Endothelial cell of umbilical vein (primary cell): Measurements from ENCODE around the gene ITGB3. TPM values are rescaled to one million over a fixed set of nuclear protein-coding genes. Genes with fewer than 3 reads are reported as not detected.

Experiments
- BruUV-seq: library from RNA; stranded (reverse); fragments of 400-500 nt; replicated peaks from 2 replicates; lab custom pipeline; 2021; lab: Mats Ljungman, UMichigan
- CTCF ChIA-PET: fragments of 300-600, 350-600 bp; sonication (Branson Sonifier 250); formaldehyde crosslinking; loops from one replicate; lab custom pipeline; 2021; ENCODE audit warnings: antibody characterized with exemption, inconsistent platforms; lab: Charles Lee
- POLR2A ChIA-PET: fragments of 300-600, 350-600 bp; sonication (Branson Sonifier 250); formaldehyde crosslinking; loops from one replicate; lab custom pipeline; 2021; ENCODE audit warnings: antibody characterized with exemption, inconsistent platforms; lab: Charles Lee
- DNase-seq: peaks from one replicate; pipeline ENCODE4 v3.0.0-alpha.2; 2011; ENCODE audit warnings: low read depth, low spot score
- FAIRE-seq: peaks from 2 replicates; lab custom pipeline; 2011; peaks lifted over from hg19 to GRCh38; lab: Jason Lieb, UNC
- H2AFZ ChIP-seq: 2 replicates; pipeline ENCODE4 v1.6.0; 2012; ENCODE audit warnings: low read depth, low read length, control low read depth, inconsistent platforms
- H3K27ac ChIP-seq: 2 replicates; pipeline ENCODE4 v1.5.1; 2011; ENCODE audit warnings: low read depth, mild to moderate bottlenecking, control low read depth, low read length, moderate library complexity; ENCODE audit not compliant: insufficient read depth
- H3K27me3 ChIP-seq, 2 experiments: 2 replicates each; pipeline versions ENCODE4 v1.6.0 to v1.6.1; 2011; ENCODE audit warnings: low read length in 2 of 2, mixed read lengths in 1 of 2; ENCODE audit not compliant: control insufficient read depth in 2 of 2, insufficient read depth in 2 of 2
- H3K36me3 ChIP-seq, 2 experiments: 2 replicates in 1 of 2; 3 replicates in 1 of 2; pipeline ENCODE4 v1.5.1; 2011; ENCODE audit warnings: low read length in 2 of 2, mild to moderate bottlenecking in 1 of 2, moderate library complexity in 1 of 2; ENCODE audit not compliant: control insufficient read depth in 2 of 2, insufficient read depth in 2 of 2; ENCODE audit errors: extremely low read depth in 1 of 2
- H3K4me1 ChIP-seq: 3 replicates; pipeline ENCODE4 v1.5.1; 2011; ENCODE audit warnings: mild to moderate bottlenecking, low read length; ENCODE audit not compliant: control insufficient read depth, insufficient read depth; ENCODE audit errors: extremely low read depth
- H3K4me2 ChIP-seq: 2 replicates; pipeline ENCODE4 v1.6.1; 2011; ENCODE audit warnings: low read length, control low read depth, mixed read lengths; ENCODE audit not compliant: insufficient read depth
- H3K4me3 ChIP-seq, 3 experiments: fragments of 200-600 bp in 1 of 3; sonication (generic), shearing (Covaris generic) in 1 of 3; replicated peaks in 1 of 3; 2 replicates each; pipeline ENCODE4 v1.5.1; 2011 to 2016; ENCODE audit warnings: control low read depth in 3 of 3, low read length in 3 of 3, mild to moderate bottlenecking in 2 of 3, inconsistent platforms in 1 of 3, low read depth in 1 of 3, moderate library complexity in 1 of 3; ENCODE audit not compliant: insufficient read depth in 1 of 3
- H3K79me2 ChIP-seq: 2 replicates; pipeline ENCODE4 v1.6.0; 2012; ENCODE audit warnings: low read length, inconsistent platforms; ENCODE audit not compliant: control insufficient read depth, insufficient read depth
- H3K9ac ChIP-seq: replicated peaks from 2 replicates; pipeline ENCODE3; 2011; ENCODE audit warnings: low read length, control low read depth; ENCODE audit not compliant: insufficient read depth; ENCODE audit errors: extremely low read depth
- H3K9me1 ChIP-seq: replicated peaks from 3 replicates; pipeline ENCODE4 v1.6.0; 2011; ENCODE audit warnings: mild to moderate bottlenecking, low read length; ENCODE audit not compliant: control insufficient read depth, insufficient read depth; ENCODE audit errors: extremely low read depth
- H3K9me3 ChIP-seq: replicated peaks from 2 replicates; pipeline ENCODE4 v1.5.1; 2012; ENCODE audit warnings: low read length, inconsistent platforms; ENCODE audit not compliant: control insufficient read depth, insufficient read depth
- H4K20me1 ChIP-seq: replicated peaks from 2 replicates; pipeline ENCODE3; 2011; ENCODE audit warnings: mild to moderate bottlenecking, low read length; ENCODE audit not compliant: control insufficient read depth, insufficient read depth; ENCODE audit errors: extremely low read depth
- CTCF ChIP-seq, 2 donors: IDR thresholded peaks; 1 replicate in 1 of 2; 2 replicates in 1 of 2; pipeline ENCODE4 v1.5.1; 2011; ENCODE audit warnings: low read length in 2 of 2, mild to moderate bottlenecking in 2 of 2, moderate library complexity in 2 of 2, control low read depth in 1 of 2, inconsistent platforms in 1 of 2, low read depth in 1 of 2; ENCODE audit not compliant: insufficient read depth in 1 of 2; ENCODE audit errors: extremely low read depth in 1 of 2
- EZH2 ChIP-seq: IDR thresholded peaks from 2 replicates; pipeline ENCODE4 v1.6.1; 2012; ENCODE audit warnings: borderline replicate concordance, low read depth, mild to moderate bottlenecking, moderate library complexity, low read length, inconsistent platforms; ENCODE audit not compliant: severe bottlenecking
- FOS ChIP-seq: IDR thresholded peaks from 2 replicates; pipeline ENCODE4 v1.6.1; 2011; ENCODE audit warnings: mild to moderate bottlenecking, low read length, moderate library complexity, borderline replicate concordance; ENCODE audit not compliant: insufficient read depth
- GATA2 ChIP-seq: IDR thresholded peaks from 2 replicates; pipeline ENCODE4 v1.7.0; 2011; ENCODE audit warnings: low read depth, mild to moderate bottlenecking, moderate library complexity, mixed read lengths, low read length; ENCODE audit not compliant: insufficient read length, insufficient read depth
- JUN ChIP-seq: IDR thresholded peaks from 2 replicates; pipeline ENCODE4 v1.6.1; 2011; ENCODE audit warnings: borderline replicate concordance, low read depth; ENCODE audit not compliant: insufficient read length, insufficient read depth
- MAX ChIP-seq: IDR thresholded peaks from 2 replicates; pipeline ENCODE4 v1.6.1; 2011; ENCODE audit not compliant: insufficient read depth, insufficient read length
- MYC ChIP-seq: IDR thresholded peaks from one replicate; pipeline ENCODE4 v1.6.1; 2011; ENCODE audit warnings: mild to moderate bottlenecking, low read depth, low read length
- POLR2A ChIP-seq: IDR thresholded peaks from 2 replicates; pipeline ENCODE4 v1.6.1; 2012; ENCODE audit warnings: low read depth, mild to moderate bottlenecking, control low read depth, low read length
- POLR2AphosphoS5 ChIP-seq: IDR thresholded peaks from 2 replicates; pipeline ENCODE4 v1.6.1; 2012; ENCODE audit warnings: low read depth, mild to moderate bottlenecking, control low read depth, low read length, moderate library complexity; ENCODE audit not compliant: insufficient read depth
- dilution Hi-C: fragments of 300-500 bp; cut with MboI; formaldehyde crosslinking; loops from one replicate; pipeline ENCODE4 v1.15.0; 2019; ENCODE audit warnings: low sequenced_read_pairs; ENCODE audit not compliant: extremely low pct_ligation_motif_present
- intact Hi-C: fragments of 100-400 bp; cut with micrococcal nuclease; formaldehyde crosslinking; loops from one replicate; pipeline ENCODE4 v1.10.0; 2022
- polyA plus RNA-seq, 4 experiments: library from polyadenylated mRNA; depleted of rRNA in 3 of 4; stranded (reverse) in 3 of 4; unstranded in 1 of 4; fragments of >200 nt; gene quantifications; 2 replicates each; pipeline versions ENCODE4 v1.2.1 to v1.2.3, GENCODE V29; 2011 to 2012; ENCODE audit warnings: missing spikeins in 1 of 4
- total RNA-seq: library from RNA; stranded (reverse); gene quantifications from 2 replicates; pipeline ENCODE4 v1.2.3, GENCODE V29; 2021

Gene ITGB3
- total and polyA plus RNA-seq, 2 donors (not counting 3 experiments of a cell fraction or from before 2014, with no cell fraction given), result 55.8 to 60.0 TPM

GRCh38 chr17:47242648-47243047 lies 11.0 kb upstream of the ITGB3 start:
- intact Hi-C loops, result no loop called here
- no peaks in the 10 kb centered on the region for H3K27me3 ChIP-seq
- no peaks in the 10 kb centered on the region for H3K36me3 ChIP-seq
- no peaks in the 10 kb centered on the region for H3K9me1 ChIP-seq
- no TSS peak for BruUV-seq
- H3K4me3 ChIP-seq, result no peak overlapping the region
- H3K4me1 ChIP-seq, result peaks cover 24% of the 10 kb centered on the region
- H4K20me1 ChIP-seq, result no peaks in the 10 kb centered on the region
- ChIA-PET CTCF (interaction anchor here (0.7 to 1.1 kb wide), 5 partner anchors 10 to 119 kb away, joined by 3 to 4 read pairs (median 3); partner anchors contain the start of gene EFCAB13), POLR2A (no interaction called here)
- H3K27ac ChIP-seq, result no peak overlapping the region
- H3K79me2 ChIP-seq, result no peaks in the 10 kb centered on the region
- FAIRE-seq (no peak), DNase-seq (no peak)
- dilution Hi-C loops, result no loop called here
- H3K9ac ChIP-seq, result no peak overlapping the region
- no peak for TF ChIP-seq CTCF (IDR thresholded peaks at IDR 0.05; ENCODE audit: extremely low read depth in 1 of 2, insufficient read depth in 1 of 2, low read depth in 1 of 2, low read length in 2 of 2)
- TF ChIP-seq GATA2, result no peak
- no peak for TF ChIP-seq POLR2AphosphoS5
- TF ChIP-seq POLR2A, result no peak
- no peak for TF ChIP-seq EZH2
- no peak for TF ChIP-seq JUN
- no peak for TF ChIP-seq FOS
- no peak for TF ChIP-seq MYC
- TF ChIP-seq MAX, result no peak
- H2AFZ ChIP-seq, result no peak overlapping the region
- no peaks in the 10 kb centered on the region for H3K9me3 ChIP-seq
- H3K4me2 ChIP-seq, result no peak overlapping the region
